Bone marrow (tissue), 2 donors: ENCODE measurements around the gene CLEC10A.
"Not testable (repeated sequence)": the region's sequence is repeated elsewhere in the genome, so short reads cannot be mapped to it uniquely, and the experiment has no call there.

Experiments
- DNase-seq, 2 donors: peaks; one replicate each; lab custom pipeline; 2025; lab: John Stamatoyannopoulos, UW

CLEC10A gene

DNA sequence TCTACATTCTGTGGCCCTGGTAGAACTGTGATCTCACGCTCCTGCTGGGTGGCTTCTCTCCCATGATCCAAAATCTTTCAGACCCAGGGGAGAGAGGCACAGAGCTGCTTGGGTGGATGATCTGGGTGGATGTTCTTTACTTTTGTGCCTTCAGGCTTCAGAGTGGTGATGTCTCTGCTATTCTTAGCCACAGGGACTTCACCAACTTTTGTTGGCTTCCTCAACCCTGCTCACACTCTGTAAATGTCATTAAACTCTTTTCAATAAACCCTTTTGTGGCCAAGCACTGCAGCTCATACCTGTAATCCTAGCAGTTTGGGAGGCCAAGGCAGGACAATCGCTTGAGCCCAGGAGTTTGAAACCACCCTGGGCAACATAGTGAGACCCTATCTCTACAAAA is 7.6 kb downstream of the CLEC10A start:
- DNase-seq, result no peak

- no peak for DNase-seq
Observed at GRCh38 chr17:7070712-7071111, 9.3 kb downstream of the CLEC10A start.

DNA sequence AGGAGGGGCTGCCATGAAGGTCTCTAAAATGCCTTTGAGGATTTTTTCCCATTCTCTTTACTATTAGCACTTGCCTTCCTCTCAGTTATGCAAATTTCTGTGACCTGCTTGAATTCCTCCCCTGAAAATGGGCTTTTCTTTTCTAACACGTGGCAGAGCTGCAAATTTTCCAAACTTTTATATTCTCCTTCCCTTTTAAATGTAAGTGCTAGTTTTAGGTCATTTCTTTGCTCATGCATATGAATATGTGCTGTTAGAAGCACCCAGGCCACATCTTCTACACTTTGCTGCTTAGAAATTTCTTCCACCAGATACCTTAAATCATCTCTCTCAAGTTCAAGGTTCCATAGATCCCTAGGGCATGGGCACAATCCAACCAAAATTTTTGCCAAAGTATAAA is 11.8 kb downstream of the CLEC10A start:
- DNase-seq, result no peak

DNA sequence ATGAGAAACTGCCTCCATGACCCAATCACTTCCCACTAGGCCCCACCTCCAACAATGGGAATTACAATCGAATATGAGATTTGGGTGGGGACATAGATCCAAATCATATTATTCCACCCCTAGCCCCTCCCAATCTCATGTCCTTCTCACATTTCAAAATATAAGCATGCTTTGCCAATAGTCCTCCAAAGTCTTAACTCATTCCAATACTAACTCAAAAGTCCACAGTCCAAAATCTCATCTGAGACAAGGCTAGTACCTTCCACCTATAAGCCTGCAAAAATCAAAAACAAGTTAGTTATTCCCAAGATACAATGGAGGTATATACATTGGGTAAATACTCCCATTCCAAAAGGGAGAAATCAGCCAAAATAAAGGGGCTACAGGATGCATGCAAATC is 12.9 kb downstream of the CLEC10A start:
- no peak for DNase-seq

DNA sequence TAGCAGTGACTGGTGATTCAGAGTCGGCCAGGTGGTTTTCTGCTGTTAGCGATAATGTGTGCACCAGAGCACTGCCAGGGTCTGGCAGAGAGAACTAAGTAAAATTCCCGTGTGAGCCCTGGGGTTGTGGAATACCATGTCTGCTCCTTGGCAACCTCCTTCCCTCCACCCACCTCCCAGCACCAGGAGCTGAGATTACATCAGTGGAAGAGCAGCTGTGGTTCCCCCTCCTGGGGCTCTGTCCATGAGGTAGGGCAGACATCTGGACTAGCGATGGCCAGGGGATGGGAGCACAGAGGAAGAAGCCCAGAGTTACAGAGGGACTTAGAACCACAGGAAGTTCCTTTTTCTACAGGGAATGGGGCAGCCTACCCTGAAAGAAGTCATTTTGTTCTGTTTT is 15.8 kb downstream of the CLEC10A start:
- no peak for DNase-seq

DNA sequence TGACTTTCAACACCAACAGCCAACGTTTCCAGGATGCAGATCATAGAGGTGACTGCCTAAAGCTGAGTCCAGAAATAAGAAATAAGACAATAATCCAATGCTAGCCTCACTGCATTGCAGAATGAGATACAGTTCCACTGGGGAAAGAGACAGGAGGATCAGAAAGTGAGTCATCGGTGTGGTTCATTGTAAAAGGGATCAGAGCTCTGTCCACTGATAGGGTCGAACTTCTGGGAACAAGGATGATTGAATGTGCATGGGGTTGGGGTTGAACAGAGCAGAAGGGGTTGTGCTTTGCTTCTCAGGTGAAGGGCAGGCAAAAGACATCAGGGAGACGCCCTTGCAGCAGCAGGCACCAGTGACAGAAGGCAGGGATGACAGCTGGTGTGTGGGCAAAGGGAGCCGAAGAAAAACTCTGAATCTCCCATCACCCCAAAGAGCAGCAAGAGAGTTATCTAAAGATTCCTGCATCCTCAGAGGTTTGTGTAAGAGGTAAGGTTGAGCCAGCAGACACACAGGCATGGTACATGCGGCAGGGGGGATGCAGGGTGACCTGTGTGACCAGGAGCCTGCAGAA is 16.4 kb downstream of the CLEC10A start:
- no peak for DNase-seq

- peak in 1 of 2 donors; percentile 30 for DNase-seq
Observed at GRCh38 chr17:7060165-7060891, 19.7 kb downstream of the CLEC10A start.

GRCh38 chr17:7058831-7059447 is 21.1 kb downstream of the CLEC10A start:
- no peak for DNase-seq

DNA sequence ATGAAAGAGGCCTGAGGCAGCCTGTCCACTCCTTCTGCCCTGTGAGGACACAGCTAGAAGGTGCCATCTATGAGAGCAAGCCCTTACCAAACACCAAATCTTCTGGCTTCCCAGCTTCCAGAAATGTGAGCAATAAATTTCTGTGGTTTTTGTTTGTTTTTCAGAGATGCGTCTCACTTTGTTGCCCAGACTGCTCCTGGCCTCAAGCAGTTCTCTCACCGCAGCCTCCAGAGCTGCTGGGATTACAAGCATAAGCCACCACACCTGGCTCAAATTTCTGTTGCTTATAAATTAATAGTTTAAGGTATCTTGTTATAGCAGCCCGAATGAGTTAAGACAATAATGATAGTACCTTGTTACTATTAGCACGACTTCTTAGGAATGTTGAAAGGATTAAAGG is 23.7 kb downstream of the CLEC10A start:
- no peak for DNase-seq

DNA sequence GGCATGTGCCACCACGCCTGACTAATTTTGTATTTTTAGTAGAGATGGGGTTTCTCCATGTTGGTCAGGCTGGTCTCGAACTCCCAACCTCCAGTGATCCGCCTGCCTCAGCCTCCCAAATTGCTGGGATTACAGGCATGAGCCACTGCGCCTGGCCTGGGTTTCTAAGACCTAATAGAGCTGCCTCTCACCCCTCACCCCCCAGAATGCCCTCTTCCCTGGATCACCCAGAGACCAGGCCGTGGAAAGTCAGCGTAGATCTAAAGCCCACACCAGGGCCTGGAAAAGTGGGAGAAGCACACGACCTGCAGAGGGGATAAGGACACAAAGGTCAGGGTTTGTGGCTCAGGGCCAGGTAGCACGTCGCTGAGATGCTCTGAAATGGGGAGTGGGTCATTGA is 29.5 kb downstream of the CLEC10A start:
- DNase-seq, result not testable (repeated sequence)

- DNase-seq, result no peak
Observed at GRCh38 chr17:7048968-7049367, 31.1 kb downstream of the CLEC10A start.

DNA sequence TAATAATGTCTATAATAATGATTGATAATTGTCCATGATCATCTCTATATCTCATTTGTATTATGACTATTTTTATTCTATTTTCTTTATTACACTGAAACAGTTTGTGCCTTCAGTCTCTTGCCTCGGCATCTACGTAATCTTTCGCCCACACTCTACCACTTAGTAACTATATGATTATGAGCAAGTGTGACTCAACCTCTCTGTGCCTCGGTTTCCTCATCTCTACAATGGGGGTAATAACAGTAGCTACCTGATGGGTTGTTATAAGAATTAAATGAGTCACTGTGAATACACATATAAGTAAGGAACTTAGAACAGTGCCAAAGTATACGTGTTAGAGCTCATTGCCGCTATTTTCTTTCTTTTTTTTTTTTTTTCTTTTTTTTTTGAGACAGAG is 32.5 kb downstream of the CLEC10A start:
- no peak for DNase-seq

DNA sequence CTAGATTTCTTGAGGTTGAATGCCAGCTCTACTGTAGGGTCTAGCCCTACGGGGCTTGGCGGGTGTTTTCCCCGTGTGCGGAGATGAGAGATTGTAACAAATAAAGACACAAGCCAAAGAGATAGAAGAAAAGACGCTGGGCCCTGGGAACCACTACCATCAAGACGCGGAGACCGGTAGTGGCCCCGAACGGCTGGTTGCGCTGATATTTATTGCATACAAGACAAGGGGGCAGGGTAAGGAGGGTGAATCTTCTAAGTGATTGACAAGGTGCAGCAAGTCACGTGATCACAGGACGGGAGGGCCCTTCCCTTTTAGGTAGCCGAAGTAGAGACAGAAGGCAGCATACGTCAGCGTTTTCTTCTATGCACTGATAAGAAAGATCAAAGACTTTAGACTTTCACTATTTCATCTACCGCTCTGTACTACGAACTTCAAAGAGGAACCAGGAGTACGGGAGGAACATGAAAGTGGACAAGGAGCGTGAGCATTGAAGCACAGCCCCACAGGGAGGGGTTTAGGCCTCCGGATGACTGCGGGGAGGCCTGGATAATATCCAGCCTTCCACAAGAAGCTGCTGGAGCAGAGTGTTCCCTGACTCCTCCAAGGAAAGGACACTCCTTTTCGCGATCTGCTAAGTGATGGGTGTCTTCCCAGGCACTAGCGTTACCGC is 33.2 kb downstream of the CLEC10A start:
- DNase-seq, result not testable (repeated sequence)

- DNase-seq, result no peak
Observed at GRCh38 chr17:7046127-7046724, 33.8 kb downstream of the CLEC10A start.

GRCh38 chr17:7045492-7046126 is 34.4 kb downstream of the CLEC10A start:
- DNase-seq, result peak in 1 of 2 donors; percentile 61

DNA sequence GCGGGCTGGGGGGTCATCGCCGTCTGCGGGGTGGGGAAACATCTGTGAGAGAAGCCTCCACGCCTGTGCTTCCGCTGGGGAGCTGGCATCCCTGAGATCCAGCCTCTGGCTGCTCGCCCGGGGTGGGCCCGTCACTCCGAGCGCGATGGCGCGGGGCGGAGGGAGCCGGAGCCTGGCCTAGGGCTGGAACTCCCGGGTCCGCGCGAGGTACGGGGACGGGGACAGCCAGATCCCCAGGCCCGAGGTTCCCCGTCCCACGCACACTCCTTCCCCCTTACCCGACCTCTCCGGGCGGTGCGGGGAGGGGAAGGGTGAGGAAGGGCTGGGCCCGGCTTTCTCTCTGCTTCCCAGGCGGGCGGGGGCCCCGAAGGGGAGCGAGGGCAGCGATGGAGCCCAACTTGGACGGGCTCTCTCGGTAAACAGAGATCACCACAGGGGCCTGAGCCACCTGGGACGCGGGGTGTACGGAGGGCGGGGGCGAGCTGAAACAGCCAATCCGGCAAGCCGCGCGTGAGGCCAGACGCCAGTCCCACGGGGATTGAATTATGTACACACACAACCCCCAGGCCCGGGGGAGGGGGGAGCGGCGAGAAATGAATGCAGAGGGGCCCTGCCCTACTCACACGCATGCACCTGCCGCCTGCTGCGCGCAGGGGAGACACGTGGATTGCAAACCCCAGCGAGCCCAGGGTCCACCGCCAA is 36.4 kb downstream of the CLEC10A start, which contains the start of gene SLC16A11:
TSS of gene SLC16A11 (minus strand) at position 596 of the 702 bp plus-strand sequence. CDS start at position 17, 579 bp downstream.
- DNase-seq, result no peak

DNA sequence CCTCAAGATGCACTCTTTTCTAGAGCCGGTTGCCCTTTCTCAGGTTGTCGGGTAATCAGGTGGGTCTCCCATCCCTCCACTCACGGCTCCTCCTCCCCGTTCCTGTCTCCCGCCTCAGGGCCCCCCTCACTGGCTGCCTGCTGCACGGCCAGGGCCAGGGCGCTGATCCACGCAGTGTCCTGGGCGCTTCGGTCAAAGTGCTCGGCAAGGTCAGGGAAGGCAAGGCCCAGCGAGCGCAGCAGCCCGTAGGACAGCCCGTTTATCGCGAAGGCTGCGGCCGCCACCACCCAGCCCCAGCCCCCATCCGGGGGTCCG is 36.9 kb downstream of the CLEC10A start:
- no peak for DNase-seq

GRCh38 chr17:7042501-7043181 is 37.4 kb downstream of the CLEC10A start:
- DNase-seq, result no peak

DNA sequence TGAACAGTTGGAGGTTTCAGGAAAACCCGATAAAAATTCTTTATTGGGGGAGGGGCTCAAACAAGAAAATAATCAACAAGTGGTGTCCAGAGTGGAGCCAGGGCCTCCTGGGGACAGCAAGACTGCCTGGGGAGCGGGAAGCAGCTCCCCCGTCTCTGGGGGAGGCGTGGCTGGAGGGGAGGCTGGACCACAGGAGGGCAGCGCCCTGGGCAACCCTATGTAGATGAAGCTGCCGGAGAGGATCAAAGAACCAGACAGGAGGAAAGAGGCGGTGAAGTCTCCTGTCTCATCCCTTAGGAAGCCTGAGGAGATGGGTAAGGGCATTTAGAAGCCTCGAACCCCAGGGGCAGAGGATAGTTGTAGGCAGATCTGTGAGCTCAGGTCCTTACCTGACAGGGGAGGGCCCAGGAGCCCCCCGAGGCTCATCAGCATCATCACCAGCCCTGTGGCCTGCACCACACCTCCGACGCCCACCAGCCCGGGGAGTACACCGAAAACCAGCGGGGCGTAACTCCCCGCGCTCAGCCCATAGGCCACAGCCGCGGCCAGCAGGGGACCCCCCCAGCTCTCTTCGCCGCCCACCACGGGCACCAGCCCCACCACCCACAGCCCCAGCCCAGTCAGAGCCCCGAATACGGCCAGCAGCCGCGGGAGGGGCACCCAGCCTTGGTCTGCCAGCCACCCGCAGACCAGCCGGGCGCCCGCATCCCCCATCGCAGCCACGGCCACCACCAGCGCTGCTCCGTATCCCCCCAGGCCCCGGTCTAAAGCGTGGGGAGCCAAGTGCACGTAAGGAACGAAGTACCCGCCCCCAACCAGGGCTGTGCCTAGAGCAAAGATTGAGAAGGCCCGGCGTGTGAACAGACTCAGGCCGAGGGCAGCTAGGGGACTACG is 38.2 kb downstream of the CLEC10A start:
- no peak for DNase-seq

- no peak for DNase-seq
Observed at GRCh38 chr17:7039832-7040231, 40.2 kb downstream of the CLEC10A start.
